ENCODE measurements around the gene PLEKHA5. TPM values are rescaled to one million over a fixed set of nuclear protein-coding genes. Genes with fewer than 3 reads are reported as not detected.

Gene PLEKHA5
- total and polyA plus RNA-seq, 2 of the 4 experiments (the other 2 are of a cell fraction), result 5.3 to 12.2 TPM

DNA sequence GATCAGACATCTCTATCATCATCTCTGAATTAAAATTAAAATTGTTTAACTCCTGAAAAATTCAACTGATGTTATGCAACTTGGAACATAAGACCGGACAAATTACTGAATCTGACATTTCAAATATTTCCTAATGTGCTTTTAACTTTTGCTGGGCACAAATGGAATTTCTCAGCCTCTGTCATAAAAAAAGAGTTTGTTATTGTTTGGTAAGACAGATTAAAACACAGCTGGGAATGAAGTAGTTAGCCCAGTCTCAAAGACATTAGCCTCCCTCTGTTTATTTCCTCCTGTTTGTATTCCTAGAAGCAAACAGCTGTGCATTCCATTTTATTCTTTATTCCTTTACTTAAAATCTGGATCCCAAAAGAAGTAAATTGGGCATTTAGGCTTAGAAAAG, 29.4 kb downstream of the PLEKHA5 start:
- Histone ChIP-seq H3K18ac (ENCODE audit: low read depth, low read length) (no peak overlapping the region), H2AK5ac (ENCODE audit: low read depth, low read length) (no peak overlapping the region), H3K23ac (ENCODE audit: low read depth, low read length) (no peak overlapping the region), H2AK9ac (replicated peaks; ENCODE audit: low read depth, low read length, poor library complexity) (no peak overlapping the region), H3K14ac (replicated peaks; ENCODE audit: low read depth, low read length) (no peak overlapping the region), H4K5ac (ENCODE audit: low read depth, low read length) (no peak overlapping the region), H3K4me3 (ENCODE audit: insufficient read depth, low read depth, low read length) (no peak overlapping the region), H3K4me1 (ENCODE audit: control insufficient read depth, insufficient read depth, low read length) (peaks cover 6% of the 10 kb centered on the region), H3K9ac (ENCODE audit: low read depth, low read length) (no peak overlapping the region), H4K8ac (ENCODE audit: low read depth in 2 of 2, low read length in 2 of 2) (no peak overlapping the region), H3K9me1 (ENCODE audit: insufficient read depth, low read length) (no peaks in the 10 kb centered on the region), H3K27ac (ENCODE audit: insufficient read depth, low read length) (no peak overlapping the region), H3K4me2 (ENCODE audit: low read depth, low read length) (no peak overlapping the region), H4K20me1 (ENCODE audit: insufficient read depth, low read length) (no peaks in the 10 kb centered on the region), H4K91ac (ENCODE audit: insufficient read depth, low read depth, low read length) (no peak overlapping the region), H3K36me3 (ENCODE audit: control insufficient read depth, insufficient read depth, low read length) (no peaks in the 10 kb centered on the region), H2AFZ (replicated peaks; ENCODE audit: low read length, poor library complexity) (no peak overlapping the region), H3K56ac (ENCODE audit: extremely low read depth, insufficient read depth, low read length) (no peak overlapping the region), H2BK20ac (ENCODE audit: low read depth, low read length) (no peak overlapping the region), H3K27me3 (ENCODE audit: control insufficient read depth, insufficient read depth, low read length) (no peaks in the 10 kb centered on the region), H3K79me1 (ENCODE audit: low read depth in 1 of 2, low read length in 2 of 2) (peaks cover 6 to 21% of the 10 kb centered on the region in 2 experiments), H3K9me3 (ENCODE audit: control insufficient read depth, insufficient read depth, low read length) (no peaks in the 10 kb centered on the region), H2BK120ac (ENCODE audit: low read depth, low read length) (no peak overlapping the region), H2BK5ac (ENCODE audit: low read depth, low read length, poor library complexity, severe bottlenecking) (no peak overlapping the region), H2BK15ac (ENCODE audit: low read depth, low read length) (no peak overlapping the region), H3K4ac (ENCODE audit: low read depth, low read length) (no peak overlapping the region)
- ChIA-PET CTCF (interaction anchor here (0.6 to 1.6 kb wide), 2 partner anchors 24 to 142 kb away, joined by 3 to 5 read pairs; no protein-coding TSS in a partner anchor), POLR2A (ENCODE audit: unreplicated experiment) (no interaction called here)
- peak; percentile 65 for DNase-seq
- BruUV-seq (replicated peaks), result no TSS peak
- ATAC-seq (ENCODE audit: low read depth), result peak; percentile 86
- TF ChIP-seq, protein P1, sequence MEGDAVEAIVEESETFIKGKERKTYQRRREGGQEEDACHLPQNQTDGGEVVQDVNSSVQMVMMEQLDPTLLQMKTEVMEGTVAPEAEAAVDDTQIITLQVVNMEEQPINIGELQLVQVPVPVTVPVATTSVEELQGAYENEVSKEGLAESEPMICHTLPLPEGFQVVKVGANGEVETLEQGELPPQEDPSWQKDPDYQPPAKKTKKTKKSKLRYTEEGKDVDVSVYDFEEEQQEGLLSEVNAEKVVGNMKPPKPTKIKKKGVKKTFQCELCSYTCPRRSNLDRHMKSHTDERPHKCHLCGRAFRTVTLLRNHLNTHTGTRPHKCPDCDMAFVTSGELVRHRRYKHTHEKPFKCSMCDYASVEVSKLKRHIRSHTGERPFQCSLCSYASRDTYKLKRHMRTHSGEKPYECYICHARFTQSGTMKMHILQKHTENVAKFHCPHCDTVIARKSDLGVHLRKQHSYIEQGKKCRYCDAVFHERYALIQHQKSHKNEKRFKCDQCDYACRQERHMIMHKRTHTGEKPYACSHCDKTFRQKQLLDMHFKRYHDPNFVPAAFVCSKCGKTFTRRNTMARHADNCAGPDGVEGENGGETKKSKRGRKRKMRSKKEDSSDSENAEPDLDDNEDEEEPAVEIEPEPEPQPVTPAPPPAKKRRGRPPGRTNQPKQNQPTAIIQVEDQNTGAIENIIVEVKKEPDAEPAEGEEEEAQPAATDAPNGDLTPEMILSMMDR (conservative IDR thresholded peaks at IDR 0.05; ENCODE audit: low read depth, low read length), result no peak
- TF ChIP-seq CEBPB (IDR thresholded peaks at IDR 0.05; ENCODE audit: low read depth, low read length) (0 out of 2 replicates have a peak, but pooled peaks have one; percentile 21), POLR2A (IDR thresholded peaks at IDR 0.05; ENCODE audit: low read depth, low read length) (no peak)
- dilution Hi-C loops (cut with HindIII; ENCODE audit: low sequenced_read_pairs, unreplicated experiment), result no loop called here
- WGBS, 2 experiments (ENCODE audit: extremely low coverage in 2 of 2, insufficient read length in 1 of 2), result no CpG with 5 or more reads among the region's 1 CpG
- intact Hi-C loops (cut with micrococcal nuclease), result no loop called here
- in situ Hi-C loops (cut with MboI; ENCODE audit: low sequenced_read_pairs), result no loop called here

Data from IMR-90 (cell line).